Stimulated activated CD8-positive, alpha-beta memory T cell treated with anti-CD3 and anti-CD28 coated beads, Interleukin-7, amount 100 ng/mL, for 24 hours (primary cell): ENCODE results near the gene FOXF1.

Source experiments
- DNase-seq: peaks from one replicate; pipeline ENCODE4 v3.0.0-alpha.2; 2020; ENCODE audit warnings: low read depth

Gene FOXF1

DNA sequence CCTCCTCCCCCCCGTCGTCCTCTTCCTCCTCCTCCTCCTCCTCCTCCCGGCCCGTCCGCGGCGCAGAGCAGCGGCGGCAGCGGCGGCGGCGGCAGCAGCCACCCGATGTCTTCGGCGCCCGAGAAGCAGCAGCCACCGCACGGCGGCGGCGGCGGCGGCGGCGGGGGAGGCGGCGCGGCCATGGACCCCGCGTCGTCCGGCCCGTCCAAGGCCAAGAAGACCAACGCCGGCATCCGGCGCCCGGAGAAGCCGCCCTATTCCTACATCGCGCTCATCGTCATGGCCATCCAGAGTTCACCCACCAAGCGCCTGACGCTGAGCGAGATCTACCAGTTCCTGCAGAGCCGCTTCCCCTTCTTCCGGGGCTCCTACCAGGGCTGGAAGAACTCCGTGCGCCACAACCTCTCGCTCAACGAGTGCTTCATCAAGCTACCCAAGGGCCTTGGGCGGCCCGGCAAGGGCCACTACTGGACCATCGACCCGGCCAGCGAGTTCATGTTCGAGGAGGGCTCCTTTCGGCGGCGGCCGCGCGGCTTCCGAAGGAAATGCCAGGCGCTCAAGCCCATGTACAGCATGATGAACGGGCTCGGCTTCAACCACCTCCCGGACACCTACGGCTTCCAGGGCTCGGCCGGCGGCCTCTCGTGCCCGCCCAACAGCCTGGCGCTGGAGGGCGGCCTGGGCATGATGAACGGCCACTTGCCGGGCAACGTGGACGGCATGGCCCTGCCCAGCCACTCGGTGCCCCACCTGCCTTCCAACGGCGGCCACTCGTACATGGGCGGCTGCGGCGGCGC lies at the start of gene FOXF1:
FOXF1 (plus strand) TSS at position 63 of the 797 bp plus-strand sequence; CDS start at position 106, 43 bp downstream.
- DNase-seq, result no peak

DNA sequence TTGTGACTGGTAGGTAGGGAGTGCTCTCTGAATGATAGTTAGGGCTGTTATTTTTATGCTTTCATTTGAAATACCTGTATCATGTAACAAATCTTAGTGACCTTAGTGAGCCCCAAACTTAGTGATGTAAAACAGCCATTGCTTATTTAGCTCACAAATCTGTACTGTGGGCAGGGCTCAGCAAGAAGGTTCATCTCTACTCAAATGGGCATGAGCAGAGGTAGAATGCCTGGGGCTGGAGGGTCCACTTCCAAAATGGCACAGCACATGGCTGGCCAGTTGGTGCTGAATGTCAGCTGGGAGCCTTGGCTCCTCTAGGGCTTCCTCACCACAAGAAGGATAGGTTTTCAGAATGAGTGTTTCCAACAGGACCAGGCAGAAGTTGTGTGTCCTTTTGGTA lies 49.3 kb upstream of the FOXF1 start:
- DNase-seq, result no peak

DNA sequence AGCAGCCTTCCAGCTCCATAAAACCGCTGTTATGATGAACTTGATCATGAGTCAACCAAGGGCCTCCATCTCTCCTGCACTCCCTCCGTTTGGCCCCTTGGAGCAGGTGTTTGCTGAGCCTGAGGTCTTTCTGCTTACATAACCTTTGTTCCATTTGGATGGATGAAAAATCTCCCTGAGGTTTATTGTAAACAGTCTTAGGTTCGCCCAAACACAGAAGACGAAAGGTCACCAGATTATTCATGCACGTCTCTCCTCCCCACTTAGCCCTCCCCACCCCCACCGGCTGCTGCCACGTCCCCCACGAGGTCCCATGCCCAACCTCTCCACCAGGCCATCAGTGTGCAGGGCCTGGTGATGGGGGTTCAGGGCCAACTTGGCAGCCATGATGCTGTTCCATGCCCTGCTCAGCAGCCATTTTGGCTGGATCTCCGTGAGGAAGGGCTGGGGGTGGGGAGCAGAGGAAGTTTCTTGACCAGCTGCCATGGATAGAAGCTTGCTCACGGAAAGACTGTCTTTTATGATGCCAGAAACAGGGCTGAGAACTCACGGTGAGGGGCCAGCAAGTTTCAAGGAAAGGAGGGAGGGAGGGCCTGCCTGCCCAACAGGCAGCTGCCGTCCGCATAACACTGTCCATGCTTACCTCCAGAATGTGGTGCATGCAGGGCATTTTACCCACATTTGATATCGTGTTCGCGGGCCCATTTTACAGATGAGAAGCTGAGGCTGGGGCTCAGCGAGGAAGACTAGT lies 47.8 kb upstream of the FOXF1 start:
- no peak for DNase-seq

DNA sequence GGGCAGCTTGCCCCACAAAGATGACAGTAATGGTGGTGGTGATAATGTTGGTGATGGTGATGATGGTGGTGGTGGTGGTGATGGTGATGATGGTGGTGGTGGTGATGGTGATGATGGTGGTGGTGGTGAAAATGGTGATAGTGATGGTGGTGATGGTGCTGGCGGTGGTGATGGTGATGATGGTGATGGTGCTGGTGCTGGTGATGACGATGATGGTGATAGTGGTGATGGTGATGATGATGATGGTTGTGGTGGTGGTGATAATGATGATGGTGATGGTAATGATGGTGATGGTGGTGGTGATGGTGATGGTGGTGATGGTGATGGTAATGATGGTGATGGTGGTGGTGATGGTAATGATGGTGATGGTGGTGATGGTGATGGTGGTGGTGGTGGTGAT lies 46.3 kb upstream of the FOXF1 start:
- DNase-seq, result no peak

DNA sequence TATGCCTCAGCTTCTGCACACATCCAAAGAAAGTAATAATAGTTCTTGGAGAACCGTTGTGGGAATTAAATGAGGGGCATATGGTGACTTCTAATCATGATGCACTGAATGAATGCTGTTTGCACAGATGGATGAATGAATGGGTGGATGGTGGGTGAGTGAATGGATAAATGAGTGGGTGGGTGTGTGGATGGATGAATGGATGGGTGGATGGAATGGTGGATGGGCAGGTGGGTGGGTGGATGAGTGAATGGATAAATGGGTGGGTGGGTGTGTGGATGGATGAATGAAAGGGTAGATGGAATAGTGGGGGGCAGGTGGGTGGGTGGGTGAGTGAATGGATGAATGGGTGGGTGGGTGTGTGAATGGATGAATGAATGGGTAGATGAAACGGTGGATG lies 44.9 kb upstream of the FOXF1 start:
- no peak for DNase-seq

DNA sequence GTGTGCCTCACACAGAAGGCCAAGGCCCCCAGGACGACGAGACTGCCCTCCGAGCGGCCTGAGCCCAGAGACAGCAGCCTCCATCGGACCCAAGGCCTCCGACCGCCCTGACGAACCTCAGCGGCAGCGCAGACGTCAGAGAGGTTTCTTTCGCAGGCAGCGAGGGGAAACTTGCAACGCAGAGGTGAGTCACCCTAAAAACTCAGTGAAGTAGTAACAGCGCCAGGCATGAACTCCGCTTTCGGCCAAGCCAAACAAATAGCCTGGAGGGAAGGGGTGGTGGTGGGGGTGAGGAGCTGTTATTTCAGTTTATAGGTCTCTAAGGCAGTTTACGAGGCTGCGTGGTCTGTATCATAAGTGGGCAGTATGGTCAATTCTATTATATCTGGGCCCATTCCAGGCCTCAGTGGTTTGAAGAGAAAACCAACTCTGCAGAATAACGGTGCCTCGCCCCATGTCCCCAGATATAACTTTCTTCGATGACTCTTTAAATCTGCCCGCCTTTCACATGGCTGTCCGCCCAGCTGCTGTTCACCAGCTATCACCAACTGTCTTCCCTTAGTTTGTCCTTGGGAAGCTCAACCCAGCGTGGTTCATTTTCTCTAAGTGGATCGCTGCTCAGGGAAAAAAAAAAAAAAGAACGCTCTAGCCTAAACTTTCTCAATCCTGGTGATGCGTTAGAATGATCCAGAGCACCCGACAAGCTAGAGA lies 43.5 kb upstream of the FOXF1 start:
- DNase-seq, result no peak

DNA sequence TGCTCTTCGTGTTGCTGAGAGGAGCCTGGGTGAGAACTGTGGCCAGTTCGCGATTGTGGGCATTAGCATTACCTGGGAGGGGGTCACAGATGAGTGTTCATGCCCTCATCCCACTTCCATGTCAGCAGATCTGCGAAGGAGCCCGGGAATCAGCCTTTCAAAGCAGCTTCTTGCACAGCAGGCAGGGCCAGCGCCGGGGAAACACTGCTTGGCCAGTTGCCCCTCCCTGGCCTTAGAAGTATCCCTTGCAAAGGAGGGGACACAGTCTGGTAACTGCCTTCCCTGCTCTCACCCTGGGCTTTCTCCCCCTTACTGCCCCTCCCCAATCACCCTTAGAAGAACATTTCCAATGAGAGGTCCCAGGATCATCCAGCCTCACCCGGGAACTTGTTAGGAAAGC lies 42.8 kb upstream of the FOXF1 start:
- DNase-seq, result no peak

DNA sequence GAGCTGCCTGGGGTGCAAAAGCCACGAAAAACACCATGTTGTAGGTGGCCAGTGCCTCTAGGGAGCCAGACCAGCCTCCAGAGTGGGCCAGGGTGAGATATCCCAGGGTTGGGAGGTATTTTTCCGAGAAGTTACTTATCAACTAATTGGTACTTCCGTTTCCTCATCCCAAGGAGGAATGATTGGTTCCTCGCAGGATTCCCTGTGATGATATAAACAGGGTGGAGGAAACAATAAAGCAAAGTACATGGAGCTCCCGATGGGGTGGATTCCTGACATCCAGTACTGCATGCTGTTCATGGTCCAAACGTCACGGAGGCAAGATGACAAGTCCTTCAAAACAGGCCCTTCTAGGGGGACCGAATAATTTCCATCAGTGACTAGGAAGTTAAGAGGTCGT lies 39.4 kb upstream of the FOXF1 start:
- DNase-seq, result no peak

DNA sequence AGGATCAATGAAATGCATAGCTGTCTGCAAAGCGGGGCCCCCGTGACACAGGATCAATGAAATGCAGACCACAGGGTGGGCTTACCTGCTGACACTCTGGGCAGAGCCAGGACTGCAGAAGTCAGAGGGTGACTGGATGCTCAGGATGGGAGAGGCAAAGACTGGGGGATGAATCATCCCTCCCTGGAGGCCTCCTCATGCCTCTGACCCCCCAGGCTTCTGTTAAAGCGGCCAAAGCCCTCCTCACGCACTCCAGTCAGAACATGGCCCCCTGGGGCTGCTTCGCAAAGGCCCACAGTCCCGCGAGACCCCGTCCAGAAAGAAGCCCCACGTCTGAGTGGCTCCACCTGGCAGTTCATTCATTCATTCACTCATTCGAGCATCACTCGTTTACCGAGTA lies 38.4 kb upstream of the FOXF1 start:
- no peak for DNase-seq

DNA sequence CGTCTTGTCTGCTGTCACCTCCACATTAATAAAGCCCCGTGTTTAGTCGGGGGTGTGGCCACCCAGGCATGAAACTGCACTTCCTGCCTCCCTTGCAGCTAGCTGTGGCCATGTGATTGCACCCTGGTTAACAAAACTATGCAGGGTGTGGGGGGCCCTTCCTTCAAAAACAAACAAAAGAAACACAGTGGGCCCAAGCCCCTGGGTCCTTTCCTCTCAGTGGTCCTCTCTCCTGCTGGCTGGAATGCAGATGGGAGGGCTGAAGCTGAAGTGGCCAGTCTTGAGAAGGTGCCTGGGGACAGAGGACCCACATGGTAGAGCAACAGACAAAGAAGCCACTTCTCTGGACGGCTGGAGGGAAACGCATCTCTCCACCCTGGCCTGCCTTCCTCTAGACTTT lies 38.0 kb upstream of the FOXF1 start:
- DNase-seq, result no peak

DNA sequence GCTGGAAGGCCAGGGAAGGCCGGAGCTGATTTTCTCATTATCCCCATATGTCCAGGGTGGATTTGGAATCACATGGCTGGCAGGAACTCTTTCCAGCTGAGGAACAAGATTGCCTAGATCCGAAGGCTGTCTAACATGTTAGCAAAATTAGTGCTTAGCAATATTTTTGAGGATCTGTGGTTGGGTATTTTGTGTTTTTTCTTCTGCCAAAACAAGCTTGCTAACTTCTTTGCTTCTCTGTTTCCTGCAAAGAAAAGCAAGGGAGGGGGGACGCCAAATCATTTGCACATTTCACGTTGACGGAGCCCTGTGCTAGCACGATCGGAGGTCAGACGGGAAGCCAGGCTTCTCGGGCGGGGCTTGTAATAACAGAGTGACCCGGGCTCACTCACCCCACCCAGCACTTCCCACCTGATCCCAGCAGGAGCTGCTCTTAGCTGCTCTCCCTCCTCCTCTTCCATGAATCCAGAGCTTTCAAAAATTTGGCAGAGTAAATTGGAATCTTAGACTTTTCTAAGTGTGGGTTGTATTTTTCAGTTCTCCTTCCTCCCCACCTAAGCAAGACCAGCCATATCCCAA lies 33.3 kb upstream of the FOXF1 start:
- DNase-seq, result no peak

DNA sequence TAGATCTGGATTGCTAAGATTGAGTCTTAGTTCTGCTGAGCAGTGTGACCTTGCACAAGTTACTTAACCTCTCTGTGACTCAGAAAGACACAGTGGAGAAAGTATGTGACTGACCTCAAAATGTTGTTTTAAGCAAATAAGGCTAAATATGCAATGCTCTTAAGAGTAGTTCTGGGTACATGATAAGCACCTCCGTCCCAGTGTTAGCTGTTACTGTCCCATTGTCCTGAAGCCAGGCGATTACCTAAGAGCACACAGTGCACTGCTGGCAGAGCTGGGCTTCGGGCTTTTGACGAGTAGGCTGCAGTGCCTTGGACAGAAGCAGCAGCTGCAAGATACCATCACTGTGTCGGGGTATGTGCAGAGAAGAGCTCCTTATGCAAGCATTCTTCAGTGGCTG lies 32.7 kb upstream of the FOXF1 start:
- DNase-seq, result no peak

DNA sequence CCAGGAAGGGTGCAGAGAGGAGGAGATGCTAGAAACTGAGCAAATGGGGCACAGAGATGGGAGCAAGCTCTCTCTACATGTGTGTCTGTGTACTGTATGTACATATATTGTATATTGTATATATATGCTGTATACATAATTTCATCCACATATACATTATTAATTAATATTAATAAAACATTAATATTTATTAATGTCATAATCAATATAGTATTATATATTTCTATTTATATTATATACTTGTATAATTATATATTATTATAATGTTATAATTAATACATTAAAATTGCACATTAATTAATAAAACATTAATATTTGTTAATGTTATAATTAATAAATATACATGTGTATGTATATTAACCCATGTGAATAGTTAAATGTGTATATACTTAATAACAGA lies 31.5 kb upstream of the FOXF1 start:
- no peak for DNase-seq

DNA sequence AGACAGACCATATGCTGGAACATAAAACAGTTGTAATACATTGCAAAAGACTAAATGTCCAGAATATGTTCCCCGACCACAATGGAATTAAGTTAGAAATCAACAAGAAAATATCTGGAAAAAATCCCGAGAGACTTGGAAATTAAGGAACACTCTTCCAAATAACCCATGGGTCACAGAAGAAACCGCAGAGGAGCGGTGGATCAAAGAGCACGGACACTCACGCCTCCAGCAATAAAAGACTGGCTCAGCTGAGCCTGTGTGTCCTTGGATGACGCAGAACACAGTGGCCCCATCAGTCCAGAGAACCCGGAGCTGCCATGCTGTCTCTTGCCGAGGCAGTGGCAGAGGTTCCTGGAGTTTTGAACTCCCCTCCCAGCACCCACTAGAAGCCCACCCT lies 30.9 kb upstream of the FOXF1 start:
- no peak for DNase-seq

DNA sequence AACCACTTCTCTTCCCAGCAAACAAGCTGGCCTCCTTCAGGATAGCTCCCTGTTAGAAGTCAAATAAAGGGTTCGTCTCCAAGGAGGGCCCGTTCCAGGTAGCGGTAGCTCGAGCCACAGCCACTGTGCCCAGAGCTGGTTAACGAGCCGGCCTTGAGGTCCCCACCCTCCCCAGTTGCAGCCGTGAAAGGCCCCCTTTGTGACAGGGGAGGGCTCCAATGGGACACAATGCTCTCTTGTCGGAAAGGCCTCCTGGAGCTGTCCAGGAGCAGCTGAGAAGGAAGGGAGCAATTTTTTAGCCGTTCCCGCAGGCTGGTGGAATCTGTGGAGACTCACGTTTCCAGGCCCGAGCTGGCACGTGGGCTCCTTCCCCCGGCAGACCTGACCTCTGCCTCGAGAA lies 29.9 kb upstream of the FOXF1 start:
- no peak for DNase-seq

DNA sequence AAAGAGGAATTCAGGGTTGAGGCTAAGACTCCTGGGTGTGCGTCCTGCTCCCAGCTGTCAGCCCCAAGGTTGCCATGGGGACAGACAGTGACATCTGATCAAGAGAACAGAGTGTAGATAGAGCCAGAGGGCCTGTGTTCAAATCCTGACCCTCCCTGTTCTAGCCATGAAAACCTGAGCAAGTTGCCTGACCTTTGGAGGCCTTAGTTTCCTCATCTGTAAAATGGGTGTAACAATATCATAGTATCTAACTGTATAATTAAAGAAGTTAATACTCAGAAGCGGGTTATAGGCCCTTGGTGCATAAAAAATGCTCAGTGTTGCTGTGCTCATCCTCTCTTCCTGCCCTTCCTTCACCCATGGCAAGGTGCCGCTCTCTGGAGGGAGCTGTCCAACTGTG lies 28.7 kb upstream of the FOXF1 start:
- no peak for DNase-seq

DNA sequence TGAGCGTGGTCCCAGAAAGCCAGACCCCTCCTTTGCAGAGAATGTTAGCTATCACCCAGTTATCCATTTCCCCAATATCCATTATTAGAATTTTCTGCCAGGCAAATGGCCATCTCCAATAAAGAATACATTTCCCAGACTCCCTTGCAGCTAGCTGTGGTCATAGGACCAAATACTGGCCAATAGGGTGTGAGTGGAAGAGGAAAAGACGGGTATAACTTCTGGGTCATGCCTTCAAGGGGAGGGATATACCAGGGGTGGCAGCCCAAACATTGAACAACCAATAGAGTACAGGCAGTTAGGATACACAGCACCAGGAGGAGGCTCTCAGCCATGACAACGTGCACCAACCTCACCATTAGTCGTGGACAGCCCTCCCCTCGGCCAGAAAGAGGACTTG lies 26.1 kb upstream of the FOXF1 start:
- no peak for DNase-seq

DNA sequence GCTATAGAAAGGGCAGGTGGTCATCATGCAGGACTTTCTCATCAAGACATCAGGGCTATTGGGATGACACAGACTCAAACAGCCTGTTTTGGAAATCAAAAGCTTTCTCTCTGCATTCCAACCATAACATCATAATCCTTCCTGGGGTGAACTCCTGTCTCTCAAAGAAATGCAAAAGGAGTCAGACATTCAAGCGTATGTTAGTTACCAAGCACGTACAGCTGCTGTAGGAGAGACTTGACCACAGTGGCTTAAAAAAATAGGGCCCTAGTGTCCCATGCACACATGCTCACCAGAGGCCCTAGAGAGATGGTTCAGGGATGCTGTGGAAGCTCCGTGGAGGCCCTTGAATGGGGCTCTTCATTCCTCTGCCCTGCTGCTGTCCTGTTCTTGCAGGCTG lies 24.6 kb upstream of the FOXF1 start:
- no peak for DNase-seq

DNA sequence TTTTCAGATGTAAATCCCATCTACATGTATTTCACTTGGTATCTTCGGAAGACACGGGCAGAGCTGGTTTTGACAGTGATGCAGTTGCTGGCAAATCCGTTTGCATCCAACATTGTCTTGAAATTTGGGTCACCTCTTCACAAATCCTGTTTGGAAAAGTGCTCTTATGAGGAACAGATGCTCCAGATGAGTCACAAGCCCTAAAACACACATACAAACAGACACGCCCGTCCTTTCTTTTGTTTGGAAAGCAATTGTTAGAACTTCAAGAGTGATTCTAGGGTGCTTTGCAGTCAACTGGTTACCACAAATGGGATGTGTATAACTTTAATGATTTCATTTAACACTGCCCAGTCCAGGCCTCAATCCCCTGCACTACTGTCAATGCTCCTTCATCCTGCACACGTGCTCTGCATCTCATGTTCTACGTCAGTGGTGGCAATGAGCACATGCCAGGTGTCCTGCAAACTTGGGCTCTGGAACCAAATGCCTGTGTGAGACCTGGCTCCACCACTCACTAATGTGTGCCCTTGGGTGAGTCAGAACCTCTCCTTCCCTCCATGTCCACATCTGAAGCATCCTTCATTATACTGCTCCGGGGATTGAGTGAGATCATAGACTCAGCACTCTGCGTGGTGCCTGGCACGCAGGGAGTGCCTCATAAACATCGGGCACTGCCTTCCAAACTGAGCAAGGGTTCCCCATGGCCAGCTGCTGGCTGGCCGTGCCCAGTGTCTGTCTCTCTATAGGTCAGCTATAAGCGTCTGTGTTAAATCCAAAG lies 19.3 kb upstream of the FOXF1 start:
- DNase-seq, result no peak

DNA sequence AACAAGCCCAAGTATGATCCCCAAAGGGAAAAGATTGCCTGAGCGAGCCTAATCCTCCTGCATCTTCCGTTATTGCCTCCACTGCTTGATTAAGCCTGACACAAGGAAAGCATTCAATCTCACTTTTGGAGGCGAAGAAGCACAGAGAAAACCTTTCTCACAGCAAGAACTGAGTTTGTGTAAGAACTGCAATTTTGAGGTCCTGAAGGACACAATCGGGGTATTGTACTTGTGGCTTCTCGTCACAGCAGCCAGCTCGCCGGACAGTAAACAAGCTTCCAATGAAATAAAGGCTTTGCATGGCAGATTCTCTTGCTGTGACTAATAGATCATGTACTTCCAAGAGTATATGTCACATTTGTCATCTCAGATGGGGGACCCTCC lies 18.7 kb upstream of the FOXF1 start:
- DNase-seq, result no peak

DNA sequence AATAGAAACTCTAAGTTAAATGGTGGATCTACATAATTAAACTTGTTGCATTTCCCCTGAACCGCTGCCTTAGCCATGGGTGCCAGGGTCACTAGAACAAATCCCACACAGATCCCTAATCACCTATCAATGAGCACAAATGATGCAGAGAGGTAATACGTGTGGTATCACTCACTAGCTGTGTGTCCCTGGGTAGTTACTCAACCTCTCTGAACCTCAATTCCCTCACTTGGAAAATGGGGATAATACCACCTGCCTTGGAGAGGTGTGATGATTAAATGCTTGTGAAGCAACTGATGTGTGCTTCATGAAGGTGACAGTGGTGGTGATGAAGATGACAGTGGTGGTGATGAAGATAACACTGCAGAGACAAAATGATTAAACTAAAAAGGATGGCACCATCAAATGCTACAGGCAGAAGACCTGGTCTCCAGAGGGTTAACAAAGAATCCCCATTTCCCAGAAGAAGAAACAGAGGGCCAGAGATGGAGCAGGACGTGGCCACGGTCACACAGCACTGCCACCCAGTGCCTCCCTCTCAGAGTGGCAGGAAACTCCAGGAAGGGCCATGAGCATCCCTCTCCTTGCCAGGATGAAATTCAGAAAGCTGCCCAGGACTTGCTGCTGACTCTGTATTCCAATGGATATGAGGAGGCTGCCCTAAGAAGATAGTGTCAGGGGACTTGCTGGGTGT lies 17.9 kb upstream of the FOXF1 start:
- DNase-seq, result no peak
